Naive thymus-derived CD4-positive, alpha-beta T cell (primary cell): ENCODE data around the gene ACTL10. TPM values are rescaled to one million over a fixed set of nuclear protein-coding genes. Genes with fewer than 3 reads are reported as not detected.
A peak's percentile ranks its signal among the peaks of the same experiment; 100 is the strongest.

Source experiments
- ATAC-seq: fragments of 150-1000 bp; cut with Tn5 transposase; 2 replicates; pipeline ENCODE4 v1.10.0; 2021; ENCODE audit warnings: mild to moderate bottlenecking, moderate library complexity
- CTCF ChIA-PET: fragments of 350-600 bp; sonication (Branson Sonifier 250); formaldehyde crosslinking; loops from one replicate; lab custom pipeline; 2021; ENCODE audit warnings: antibody characterized with exemption; lab: Charles Lee
- POLR2A ChIA-PET: fragments of 350-600 bp; sonication (Branson Sonifier 250); formaldehyde crosslinking; loops from one replicate; lab custom pipeline; 2021; ENCODE audit warnings: antibody characterized with exemption, inconsistent platforms; lab: Charles Lee
- DNase-seq, 9 donors: peaks; one replicate each; pipeline versions ENCODE4 v3.0.0 to v3.0.0-alpha.2; 2020 to 2022; ENCODE audit warnings: mixed read lengths in 1 of 9
- H3K27ac ChIP-seq: one replicate; pipeline ENCODE4 v1.7.0; 2013; ENCODE audit warnings: mild to moderate bottlenecking, low read depth, low read length, moderate library complexity
- H3K27me3 ChIP-seq, 2 donors: one replicate each; pipeline ENCODE4 v1.7.0; 2013; ENCODE audit warnings: low read length in 2 of 2, mild to moderate bottlenecking in 2 of 2, moderate library complexity in 2 of 2; ENCODE audit not compliant: control insufficient read depth in 2 of 2, insufficient read depth in 2 of 2
- H3K36me3 ChIP-seq, 3 experiments: 1 replicate in 2 of 3; 2 replicates in 1 of 3; pipeline ENCODE4 v1.7.0; 2013; ENCODE audit warnings: low read length in 3 of 3, mild to moderate bottlenecking in 3 of 3, moderate library complexity in 1 of 3; ENCODE audit not compliant: insufficient read depth in 3 of 3, control insufficient read depth in 2 of 3
- H3K4me1 ChIP-seq, 2 donors: one replicate each; pipeline ENCODE4 v1.7.0; 2013; ENCODE audit warnings: low read length in 2 of 2, mild to moderate bottlenecking in 2 of 2, moderate library complexity in 1 of 2; ENCODE audit not compliant: control insufficient read depth in 2 of 2, insufficient read depth in 2 of 2
- H3K4me3 ChIP-seq: 2 replicates; pipeline ENCODE4 v1.7.0; 2013; ENCODE audit warnings: mild to moderate bottlenecking, low read length
- H3K9me3 ChIP-seq, 3 experiments: 1 replicate in 2 of 3; 2 replicates in 1 of 3; pipeline ENCODE4 v1.7.0; 2013; ENCODE audit warnings: low read length in 3 of 3; ENCODE audit not compliant: control insufficient read depth in 2 of 3
- H3K27ac Mint-ChIP-seq, 9 donors: one replicate each; pipeline ENCODE4 v1.8.0; 2020 to 2022; ENCODE audit warnings: mixed read lengths in 9 of 9, mild to moderate bottlenecking in 8 of 9, moderate library complexity in 5 of 9, inconsistent platforms in 2 of 9
- H3K27me3 Mint-ChIP-seq, 5 donors: one replicate each; pipeline ENCODE4 v1.8.0; 2021 to 2022; ENCODE audit warnings: mixed read lengths in 5 of 5, mild to moderate bottlenecking in 1 of 5
- H3K36me3 Mint-ChIP-seq, 5 donors: one replicate each; pipeline ENCODE4 v1.8.0; 2020 to 2022; ENCODE audit warnings: mixed read lengths in 5 of 5, mild to moderate bottlenecking in 3 of 5, inconsistent platforms in 1 of 5
- H3K4me1 Mint-ChIP-seq, 7 donors: one replicate each; pipeline ENCODE4 v1.8.0; 2020 to 2022; ENCODE audit warnings: mixed read lengths in 7 of 7, mild to moderate bottlenecking in 3 of 7, inconsistent platforms in 1 of 7
- H3K4me3 Mint-ChIP-seq, 10 donors: one replicate each; pipeline ENCODE4 v1.8.0; 2020 to 2022; ENCODE audit warnings: mild to moderate bottlenecking in 10 of 10, mixed read lengths in 10 of 10, moderate library complexity in 6 of 10, inconsistent platforms in 2 of 10
- H3K9me3 Mint-ChIP-seq, 11 donors: one replicate each; pipeline ENCODE4 v1.8.0; 2020 to 2022; ENCODE audit warnings: mixed read lengths in 11 of 11, mild to moderate bottlenecking in 4 of 11, inconsistent platforms in 1 of 11, moderate library complexity in 1 of 11
- intact Hi-C, 2 donors: fragments of 100-400 bp; cut with micrococcal nuclease; formaldehyde crosslinking; loops; one replicate each; pipeline ENCODE4 v1.15.1; 2023
- polyA plus RNA-seq, 2 donors: library from polyadenylated mRNA; unstranded; fragments of 300-500 nt; fragmentation: Illumina TruSeq; gene quantifications; one replicate each; pipeline ENCODE4 v1.2.3, GENCODE V29; 2021
- total RNA-seq, 6 experiments: library from RNA in 5 of 6; stranded (reverse) in 5 of 6; gene quantifications; 1 replicate in 5 of 6; 2 replicates in 1 of 6; pipeline ENCODE4 v1.2.3 and lab custom pipeline; 2021 to 2026

ACTL10 gene
- total and polyA plus RNA-seq, 7 experiments from 2014 or later = 0.66 to 4.9 (median 3.2) TPM

- H3K27ac Mint-ChIP-seq = peak overlapping the region in 3 of 9 donors; percentile 18 to 21 (median 19)
- H3K27ac ChIP-seq = no peak overlapping the region
- peaks cover 0 to 3% (median 0%) of the 10 kb centered on the region in 5 donors for H3K36me3 Mint-ChIP-seq
- ATAC-seq (no peak), DNase-seq (no peak)
- peaks cover 0 to 12% (median 6%) of the 10 kb centered on the region in 7 donors for H3K4me1 Mint-ChIP-seq
- H3K4me3 Mint-ChIP-seq = no peak overlapping the region
- H3K9me3 Mint-ChIP-seq = no peaks in the 10 kb centered on the region
- CTCF ChIA-PET = interaction anchor here (0.6 kb wide), 1 partner anchor 1162 kb away, joined by 4 read pairs; no protein-coding TSS in a partner anchor
- no peaks in the 10 kb centered on the region for H3K27me3 ChIP-seq
- no peaks in the 10 kb centered on the region for H3K9me3 ChIP-seq
- H3K4me3 ChIP-seq = no peak overlapping the region
- POLR2A ChIA-PET = no interaction called here
- peaks cover 0 to 14% of the 10 kb centered on the region in 2 donors for H3K4me1 ChIP-seq
- no peaks in the 10 kb centered on the region for H3K36me3 ChIP-seq
- no peaks in the 10 kb centered on the region for H3K27me3 Mint-ChIP-seq
- intact Hi-C loops = no loop called here
Observed at GRCh38 chr20:33650753-33651561, 15.8 kb upstream of the ACTL10 start.

GRCh38 chr20:33651562-33652048, 15.1 kb upstream of the ACTL10 start:
- peak overlapping the region in 2 of 9 donors; percentile 19 to 21 for H3K27ac Mint-ChIP-seq
- no peak for DNase-seq
- ATAC-seq = no peak
- ChIA-PET CTCF (interaction anchor here (0.6 kb wide), 1 partner anchor 1161 kb away, joined by 4 read pairs; no protein-coding TSS in a partner anchor), POLR2A (no interaction called here)
- no peaks in the 10 kb centered on the region for H3K36me3 Mint-ChIP-seq
- H3K9me3 Mint-ChIP-seq = no peaks in the 10 kb centered on the region
- no peak overlapping the region for H3K4me3 ChIP-seq
- H3K36me3 ChIP-seq = no peaks in the 10 kb centered on the region
- no peak overlapping the region for H3K4me3 Mint-ChIP-seq
- H3K27me3 ChIP-seq = no peaks in the 10 kb centered on the region
- no peaks in the 10 kb centered on the region for H3K9me3 ChIP-seq
- no peak overlapping the region for H3K27ac ChIP-seq
- no peaks in the 10 kb centered on the region for H3K27me3 Mint-ChIP-seq
- intact Hi-C loops = no loop called here
- H3K4me1 Mint-ChIP-seq = peaks cover 0 to 12% (median 6%) of the 10 kb centered on the region in 7 donors
- peaks cover 0 to 14% of the 10 kb centered on the region in 2 donors for H3K4me1 ChIP-seq

- Histone ChIP-seq H3K4me3 (no peak overlapping the region), H3K4me1 (no peaks in the 10 kb centered on the region), H3K9me3 (no peaks in the 10 kb centered on the region), H3K27me3 (no peaks in the 10 kb centered on the region), H3K27ac (no peak overlapping the region), H3K36me3 (no peaks in the 10 kb centered on the region)
- Mint-ChIP-seq H3K36me3 (no peaks in the 10 kb centered on the region), H3K9me3 (no peaks in the 10 kb centered on the region), H3K4me3 (no peak overlapping the region), H3K27me3 (no peaks in the 10 kb centered on the region), H3K4me1 (peaks cover 0 to 10% (median 3%) of the 10 kb centered on the region in 7 donors), H3K27ac (peak overlapping the region in 1 of 9 donors; percentile 41)
- peak; percentile 72 for ATAC-seq
- POLR2A ChIA-PET = interaction anchor here (1.3 to 2.6 kb wide), 2 partner anchors 10 to 14 kb away, joined by 8 to 12 read pairs; partner anchors contain the start of genes ACTL10 and C20orf144
- intact Hi-C loops = loop anchor here (1.0 kb wide), 2 partner anchors 15 to 196 kb away; no protein-coding TSS in a partner anchor
- DNase-seq = peak in 4 of 9 donors; percentile 14 to 30 (median 27)
- CTCF ChIA-PET = interaction anchor here (0.6 to 1.5 kb wide), 8 partner anchors 12 to 304 kb away, joined by 3 to 9 read pairs (median 3); no protein-coding TSS in a partner anchor
Observed at GRCh38 chr20:33653218-33653899, 13.4 kb upstream of the ACTL10 start.

- CTCF ChIA-PET = interaction anchor here (0.6 to 1.5 kb wide), 7 partner anchors 11 to 244 kb away, joined by 3 to 9 read pairs (median 3); no protein-coding TSS in a partner anchor
- no peaks in the 10 kb centered on the region for H3K36me3 Mint-ChIP-seq
- POLR2A ChIA-PET = interaction anchor here (0.8 to 2.6 kb wide), 3 partner anchors 9 to 164 kb away, joined by 3 to 12 read pairs (median 8); partner anchors contain the start of genes ACTL10, C20orf144 and CBFA2T2
- H3K4me3 ChIP-seq = no peak overlapping the region
- H3K27me3 Mint-ChIP-seq = no peaks in the 10 kb centered on the region
- DNase-seq = no peak
- H3K27me3 ChIP-seq = no peaks in the 10 kb centered on the region
- no peak overlapping the region for H3K27ac ChIP-seq
- no peaks in the 10 kb centered on the region for H3K4me1 ChIP-seq
- H3K36me3 ChIP-seq = no peaks in the 10 kb centered on the region
- H3K4me3 Mint-ChIP-seq = no peak overlapping the region
- intact Hi-C loops = loop anchor here (1.0 kb wide), 2 partner anchors 14 to 197 kb away; no protein-coding TSS in a partner anchor
- no peaks in the 10 kb centered on the region for H3K9me3 Mint-ChIP-seq
- peak overlapping the region in 1 of 9 donors; percentile 7 for H3K27ac Mint-ChIP-seq
- no peak for ATAC-seq
- H3K4me1 Mint-ChIP-seq = peaks cover 0 to 10% (median 3%) of the 10 kb centered on the region in 7 donors
- H3K9me3 ChIP-seq = no peaks in the 10 kb centered on the region
Observed at GRCh38 chr20:33653900-33654596, 12.7 kb upstream of the ACTL10 start.

GRCh38 chr20:33654680-33655161, 12.0 kb upstream of the ACTL10 start:
- POLR2A ChIA-PET = interaction anchor here (0.8 to 2.6 kb wide), 2 partner anchors 13 to 165 kb away, joined by 3 to 12 read pairs; partner anchors contain the start of genes ACTL10 and CBFA2T2
- H3K4me1 ChIP-seq = no peaks in the 10 kb centered on the region

More at GRCh38 chr20:33654680-33655161, 12.0 kb upstream of the ACTL10 start:
- ATAC-seq (no peak), DNase-seq (no peak)
- Histone ChIP-seq H3K36me3 (no peaks in the 10 kb centered on the region), H3K4me3 (no peak overlapping the region), H3K27ac (no peak overlapping the region), H3K9me3 (no peaks in the 10 kb centered on the region), H3K27me3 (no peaks in the 10 kb centered on the region)
- H3K4me3 Mint-ChIP-seq = no peak overlapping the region
- CTCF ChIA-PET = interaction anchor here (1.0 kb wide), 1 partner anchor 14 kb away, joined by 4 read pairs; no protein-coding TSS in a partner anchor
- no peaks in the 10 kb centered on the region for H3K9me3 Mint-ChIP-seq
- H3K27me3 Mint-ChIP-seq = no peaks in the 10 kb centered on the region
- peaks cover 0 to 10% (median 3%) of the 10 kb centered on the region in 7 donors for H3K4me1 Mint-ChIP-seq
- no peaks in the 10 kb centered on the region for H3K36me3 Mint-ChIP-seq
- H3K27ac Mint-ChIP-seq = peak overlapping the region in 1 of 9 donors; percentile 7
- intact Hi-C loops = no loop called here
